GM21717 (cell line): ENCODE measurements around the gene FNDC3B.
"Not testable (repeated sequence)": the region's sequence is repeated elsewhere in the genome, so short reads cannot be mapped to it uniquely, and the experiment has no call there.

ENCODE experiments used
- ATAC-seq: cut with Tn5 transposase; IDR thresholded peaks from one replicate; pipeline ENCODE4 v1.9.1; 2021; ENCODE audit warnings: mild to moderate bottlenecking, moderate library complexity; ENCODE audit not compliant: unreplicated experiment

FNDC3B gene

DNA sequence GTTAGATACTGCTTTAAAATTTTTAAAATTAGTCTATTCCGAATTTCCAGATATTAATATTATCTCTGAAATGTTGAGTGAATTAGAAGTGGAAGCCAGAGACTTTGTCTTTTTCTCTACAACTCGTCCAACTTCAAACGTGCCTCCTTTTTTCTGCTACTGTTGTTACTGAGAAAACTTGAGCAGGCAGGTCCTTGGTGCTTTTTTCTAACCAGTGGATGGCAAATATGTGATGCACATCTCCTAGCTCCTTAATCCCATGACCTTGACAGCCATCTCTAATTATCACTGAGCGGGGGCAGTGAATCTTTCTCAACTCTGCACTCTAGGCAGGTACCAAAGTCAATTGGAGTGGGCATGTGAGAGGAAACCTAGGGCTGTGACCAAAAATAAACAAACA lies 50.7 kb downstream of the FNDC3B start:
- ATAC-seq: no peak

DNA sequence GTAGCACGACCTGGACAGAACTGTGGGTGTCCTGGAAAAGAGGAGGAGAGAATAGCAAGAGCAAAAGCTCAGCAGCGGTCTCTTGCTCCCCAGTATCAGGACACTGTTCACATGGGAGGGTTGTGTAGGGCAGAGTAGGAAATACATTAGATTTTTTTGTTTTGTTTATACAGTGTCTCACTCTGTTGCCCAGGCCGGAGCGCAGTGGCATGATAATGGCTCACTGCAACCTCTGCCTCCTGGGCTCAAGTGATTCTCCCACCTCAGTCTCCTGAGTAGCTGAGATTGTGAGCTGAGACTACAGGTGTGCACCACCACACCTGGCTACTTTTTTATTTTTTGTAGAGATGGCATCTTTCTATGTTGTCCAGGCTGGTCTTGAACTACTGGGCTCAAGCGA lies 53.3 kb downstream of the FNDC3B start:
- no peak for ATAC-seq

DNA sequence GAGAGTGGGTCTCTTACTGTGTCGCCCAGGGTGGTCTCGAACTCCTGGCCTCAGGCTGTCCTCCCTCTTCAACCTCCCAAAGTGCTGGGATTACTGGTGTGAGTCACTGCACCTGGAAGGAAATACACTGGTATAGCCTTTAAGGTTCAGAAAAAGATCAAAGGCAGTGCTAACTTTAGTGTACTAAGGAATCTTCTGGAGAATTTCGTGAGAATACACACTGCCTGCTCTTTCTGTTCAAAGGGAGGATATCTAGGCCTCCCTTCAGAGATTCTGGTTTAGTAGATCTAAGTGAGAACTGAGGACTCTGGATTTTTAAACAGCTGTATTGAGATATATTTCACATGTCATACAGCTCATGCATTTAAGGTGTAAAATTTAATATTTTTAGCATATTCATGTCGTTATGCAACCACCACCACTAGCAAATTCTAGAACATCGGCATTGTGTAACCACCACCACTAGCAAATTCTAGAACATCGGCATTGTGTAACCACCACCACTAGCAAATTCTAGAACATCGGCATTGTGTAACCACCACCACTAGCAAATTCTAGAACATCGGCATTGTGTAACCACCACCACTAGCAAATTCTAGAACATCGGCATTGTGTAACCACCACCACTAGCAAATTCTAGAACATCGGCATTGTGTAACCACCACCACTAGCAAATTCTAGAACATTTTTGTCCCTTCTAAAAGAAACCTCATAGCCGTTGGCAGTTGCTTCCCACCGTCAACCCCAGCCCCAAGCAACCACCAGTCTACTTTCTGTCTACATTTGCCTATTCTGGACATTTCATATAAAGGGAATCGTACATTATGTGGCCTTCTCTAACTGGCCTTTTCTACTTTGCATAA lies 54.4 kb downstream of the FNDC3B start:
- not testable (repeated sequence) for ATAC-seq

DNA sequence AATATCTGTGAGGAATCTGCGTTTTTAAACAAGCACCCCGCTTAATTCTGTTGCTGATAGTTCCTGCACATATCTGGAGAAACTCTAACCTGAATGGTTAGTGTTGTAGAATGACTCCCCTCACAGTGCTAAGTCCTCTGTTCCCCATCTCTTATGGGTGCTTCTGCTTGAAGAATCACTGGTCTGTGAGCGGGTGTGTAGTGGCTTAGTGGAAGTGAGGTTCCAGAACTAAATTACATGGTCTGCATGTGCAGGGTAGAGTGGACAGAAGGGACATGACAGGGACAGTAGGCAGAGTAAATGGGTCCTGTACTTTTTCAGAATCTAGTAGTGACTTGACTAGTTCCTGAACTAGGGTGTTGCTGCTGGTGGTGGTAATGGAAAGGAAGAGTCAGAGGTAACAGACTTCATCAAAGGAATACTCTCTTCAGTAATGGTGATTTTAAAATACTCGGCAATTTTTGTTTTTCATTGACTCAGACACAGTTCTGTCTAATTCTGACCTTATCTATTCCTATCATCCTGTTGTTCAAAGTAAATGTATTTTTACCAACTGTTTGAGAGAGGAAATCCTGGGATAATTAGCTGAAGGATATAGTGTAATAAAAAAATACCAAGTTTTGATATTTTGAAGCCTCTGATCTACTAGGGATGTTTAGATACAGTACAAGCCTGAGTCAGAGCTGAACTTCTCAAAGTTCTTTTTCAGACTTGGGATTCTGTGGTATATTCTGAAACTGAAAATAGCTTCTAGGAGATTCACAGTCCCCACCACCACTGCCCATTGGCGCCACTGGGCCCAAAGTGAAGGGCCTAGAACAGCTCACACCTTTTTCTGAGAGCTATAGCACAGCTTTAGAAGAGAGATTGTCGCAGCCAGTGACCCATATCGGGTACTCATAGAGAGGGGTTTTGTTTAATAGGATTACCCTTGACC lies 55.5 kb downstream of the FNDC3B start:
- peak; percentile 95 for ATAC-seq

DNA sequence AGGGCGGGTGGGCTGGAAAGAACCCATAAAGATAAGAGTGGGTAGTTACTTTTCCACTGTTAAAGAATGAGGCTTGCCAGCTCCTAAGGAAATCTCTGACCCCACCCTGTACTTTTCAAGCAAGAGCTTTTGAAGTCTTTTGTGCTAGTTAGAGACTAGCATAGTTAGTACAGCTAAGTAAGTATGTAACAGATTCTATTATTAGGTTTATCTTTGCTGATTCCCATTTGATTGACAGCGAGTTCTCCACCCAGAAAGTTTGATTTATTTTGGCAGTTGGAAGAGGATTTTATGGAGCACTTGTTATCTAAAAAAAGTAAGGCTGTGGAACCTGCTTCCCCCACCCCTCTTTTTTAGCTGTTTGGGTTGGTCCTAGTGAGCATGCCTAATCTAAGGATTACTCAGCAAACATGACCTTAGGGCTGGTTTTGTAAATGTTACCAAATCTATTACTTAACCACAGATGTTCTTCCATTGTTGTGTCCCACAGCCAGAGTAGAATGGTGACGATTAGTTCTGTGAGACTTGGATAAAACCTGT lies 57.6 kb downstream of the FNDC3B start:
- no peak for ATAC-seq

DNA sequence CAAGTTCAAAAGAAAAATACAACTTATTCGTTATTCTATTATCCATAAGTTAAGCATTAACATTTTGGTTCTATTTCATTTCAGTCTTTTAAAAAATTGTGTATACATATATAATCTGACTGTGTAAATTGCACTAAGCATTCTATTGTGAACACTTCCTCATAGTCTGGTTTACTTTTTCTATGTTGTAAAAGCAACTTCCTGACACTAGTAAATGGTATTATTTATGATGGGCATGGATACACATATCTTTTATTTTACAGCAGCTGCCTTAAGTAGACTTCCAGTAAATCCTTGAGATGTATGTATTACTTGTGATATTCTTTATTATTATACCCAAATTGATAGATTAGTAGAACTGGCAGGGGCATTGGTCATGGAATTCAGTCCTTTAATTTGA lies 58.2 kb downstream of the FNDC3B start:
- no peak for ATAC-seq

DNA sequence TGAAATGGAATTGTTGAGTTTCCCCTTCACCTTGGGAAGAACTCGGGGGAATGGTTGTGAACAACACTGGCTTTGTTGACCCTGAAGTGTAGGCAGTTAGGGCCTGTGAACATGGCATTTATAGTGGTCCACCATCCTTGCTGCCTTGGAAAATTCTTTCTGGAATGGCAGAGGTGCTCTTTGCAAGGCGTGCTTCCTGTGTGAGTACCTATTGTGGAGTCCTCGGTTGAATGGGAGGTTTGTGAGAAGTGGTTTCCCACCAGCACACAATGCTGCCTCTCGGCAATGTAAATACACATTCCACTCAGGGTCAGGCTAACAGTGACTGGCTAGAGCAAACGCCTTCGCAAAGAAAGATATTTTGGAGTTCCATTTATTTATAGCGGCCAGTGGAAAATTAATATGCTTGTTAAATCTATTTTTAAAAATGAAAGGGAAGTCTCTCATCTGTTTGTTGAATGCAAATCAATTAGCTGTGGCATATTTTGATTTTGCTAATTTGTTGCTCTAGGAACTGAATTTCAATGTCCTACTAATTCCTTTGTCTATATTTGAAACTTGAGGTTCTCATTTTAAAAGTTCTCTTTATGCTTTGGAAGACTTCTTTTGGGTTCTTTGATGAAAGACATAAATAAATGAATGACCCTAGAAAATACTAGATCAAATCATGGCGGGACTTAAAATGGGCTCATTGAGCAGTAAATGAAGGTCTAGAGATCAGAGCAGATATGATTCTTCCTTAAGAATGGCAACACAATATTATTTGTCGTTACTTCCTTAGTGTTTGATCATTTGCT lies 59.5 kb downstream of the FNDC3B start:
- ATAC-seq: no peak

DNA sequence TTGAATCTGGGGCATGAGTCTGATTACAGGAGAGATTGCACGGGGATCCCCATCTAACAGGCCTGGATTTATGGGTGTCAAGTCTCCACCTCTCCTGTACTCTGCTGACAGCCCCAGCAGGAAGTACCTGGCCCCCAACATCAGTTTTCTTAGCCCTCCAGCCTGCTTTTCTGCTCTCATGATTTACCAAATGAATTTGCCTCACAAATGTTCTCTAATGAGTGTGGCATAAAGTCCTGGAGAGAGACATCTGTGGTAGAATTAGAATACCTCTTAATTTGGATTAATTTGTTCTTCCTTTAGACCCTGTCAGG lies 60.1 kb downstream of the FNDC3B start:
- no peak for ATAC-seq

DNA sequence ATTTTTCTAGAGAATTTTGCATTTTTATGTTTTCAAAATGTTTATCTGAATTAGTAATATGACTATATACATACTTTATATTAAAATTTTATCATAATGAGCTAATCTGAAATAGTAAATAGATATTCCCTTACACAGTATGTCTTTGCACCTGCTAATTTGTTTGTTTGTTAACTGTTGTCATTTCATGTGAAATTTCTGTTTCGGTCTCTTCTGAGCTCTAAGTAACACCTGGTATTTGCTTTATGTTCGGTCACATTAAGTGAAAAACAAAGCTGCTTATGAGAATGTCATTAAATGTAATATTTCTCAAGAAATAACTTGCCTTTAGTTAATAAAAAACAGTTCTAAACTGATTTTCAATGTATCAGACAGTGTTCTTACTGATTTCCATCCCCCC lies 61.1 kb downstream of the FNDC3B start:
- ATAC-seq: no peak

DNA sequence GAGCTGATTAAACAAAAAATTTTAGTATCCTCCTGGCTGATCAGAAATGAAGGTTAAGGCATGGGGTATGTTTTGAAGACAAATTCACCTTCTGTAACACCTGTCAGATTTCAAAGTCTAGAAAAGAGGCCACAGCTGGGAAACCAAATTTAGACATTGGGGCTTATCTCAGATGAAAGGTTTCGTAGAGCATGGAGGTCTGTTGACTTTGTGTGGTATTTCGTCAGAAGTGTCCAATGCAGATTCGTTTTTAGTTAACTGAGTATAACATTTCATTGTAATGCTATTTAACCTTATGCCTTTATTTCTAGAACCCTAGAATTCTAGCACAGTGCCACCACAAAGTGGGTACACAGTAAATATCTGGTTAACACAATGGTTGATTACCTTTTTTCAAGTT lies 61.7 kb downstream of the FNDC3B start:
- ATAC-seq: peak; percentile 44

DNA sequence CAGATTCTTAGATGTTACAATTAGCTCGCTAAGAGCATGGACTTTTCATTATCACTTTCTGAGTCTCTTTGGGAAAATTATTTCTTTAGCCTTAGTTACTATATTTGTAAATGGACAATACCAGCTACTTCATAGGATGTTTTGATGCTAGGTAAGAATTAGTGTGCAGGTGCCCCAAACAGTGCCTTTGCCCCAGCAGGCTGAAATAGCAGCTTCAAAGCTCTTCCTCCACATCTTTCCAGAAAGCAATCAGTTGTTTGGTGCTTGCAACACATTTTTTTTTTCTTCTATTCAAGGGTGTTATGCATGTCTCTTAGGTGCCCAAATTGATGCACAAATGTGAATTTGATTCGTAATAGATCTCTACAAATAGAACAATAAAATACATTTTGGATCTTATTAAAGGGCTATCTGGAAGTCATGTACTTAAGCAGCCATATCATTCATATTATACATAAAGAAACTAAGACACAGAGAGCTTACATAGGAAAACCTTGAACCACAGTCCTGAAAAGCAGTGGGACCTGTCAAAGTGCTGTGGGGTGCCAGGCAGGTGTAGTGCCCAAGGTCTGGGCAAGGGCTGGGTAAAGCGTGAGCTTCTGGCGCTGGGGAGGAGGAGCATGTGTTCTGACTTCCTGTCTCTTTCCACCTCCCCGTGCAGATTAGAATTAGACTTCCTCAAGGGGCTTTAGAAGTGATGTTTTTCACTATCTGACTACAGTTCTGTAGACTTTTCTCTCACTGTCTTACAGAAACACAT lies 62.9 kb downstream of the FNDC3B start:
- peak; percentile 38 for ATAC-seq

DNA sequence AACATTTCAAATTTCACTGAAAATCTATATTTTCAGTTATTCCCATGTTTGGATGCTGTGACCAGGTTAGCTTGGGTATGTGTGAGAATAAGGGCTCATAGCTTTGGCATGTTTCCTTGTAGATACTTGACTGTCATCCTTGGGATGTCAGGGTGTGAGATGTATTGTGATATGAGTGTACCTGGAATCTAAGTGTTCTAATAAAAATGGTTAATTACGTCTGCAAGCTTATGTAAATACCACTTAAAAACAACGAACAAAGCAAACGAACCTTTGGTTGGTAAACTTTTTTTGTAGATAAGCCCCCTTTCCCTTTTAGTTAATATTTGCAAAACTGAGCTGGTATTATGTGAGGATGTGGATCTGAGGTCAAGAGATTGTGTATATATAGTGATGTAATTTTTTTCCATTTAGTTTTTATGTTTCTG lies 63.5 kb downstream of the FNDC3B start:
- no peak for ATAC-seq

DNA sequence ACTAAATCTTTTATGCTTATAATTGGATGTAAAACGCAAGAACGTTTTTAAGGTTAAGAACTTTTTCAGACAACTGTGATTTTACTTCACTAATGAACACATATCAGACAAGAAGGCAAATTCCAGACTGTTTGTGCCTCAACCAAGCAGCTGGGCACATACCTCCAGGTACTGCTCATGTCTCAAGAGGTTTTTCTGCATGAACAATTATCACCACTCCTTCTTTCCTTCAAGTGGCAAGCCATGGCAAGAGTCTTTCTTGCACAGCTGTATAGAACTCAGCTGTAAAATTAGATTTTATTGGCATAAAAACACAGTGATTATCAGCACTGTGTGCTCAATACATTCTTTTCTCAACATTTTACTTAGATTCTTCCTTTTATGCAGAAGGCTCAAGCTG lies 64.3 kb downstream of the FNDC3B start:
- no peak for ATAC-seq

DNA sequence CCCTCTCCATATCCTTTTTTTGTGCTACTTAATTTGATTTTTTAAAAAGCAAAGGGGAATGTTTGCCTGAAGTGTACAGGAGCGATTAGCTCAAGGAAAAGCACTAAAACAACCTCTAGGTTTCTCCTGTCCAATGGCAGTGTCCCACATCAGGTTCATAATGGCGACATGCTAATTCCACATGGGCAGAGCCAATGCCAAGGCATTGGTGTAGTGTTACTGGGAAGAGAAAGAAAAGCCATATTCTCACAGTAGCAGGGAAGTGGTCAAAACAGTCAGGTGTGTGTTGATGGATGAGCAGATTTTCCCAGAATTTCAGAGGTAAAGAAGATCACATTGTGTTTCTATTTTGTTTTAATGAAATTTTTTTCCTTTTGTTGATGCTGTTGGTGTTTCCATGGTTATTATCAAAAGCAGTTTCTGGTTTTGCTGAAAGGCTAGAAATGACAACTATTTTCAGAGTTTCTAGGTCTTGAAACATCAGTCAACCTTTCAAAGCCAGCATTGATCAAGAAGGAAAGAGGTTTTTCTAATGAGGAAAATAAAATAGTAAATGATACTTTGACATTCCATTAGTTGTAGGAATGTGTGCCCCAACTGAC lies 65.2 kb downstream of the FNDC3B start:
- ATAC-seq: no peak

DNA sequence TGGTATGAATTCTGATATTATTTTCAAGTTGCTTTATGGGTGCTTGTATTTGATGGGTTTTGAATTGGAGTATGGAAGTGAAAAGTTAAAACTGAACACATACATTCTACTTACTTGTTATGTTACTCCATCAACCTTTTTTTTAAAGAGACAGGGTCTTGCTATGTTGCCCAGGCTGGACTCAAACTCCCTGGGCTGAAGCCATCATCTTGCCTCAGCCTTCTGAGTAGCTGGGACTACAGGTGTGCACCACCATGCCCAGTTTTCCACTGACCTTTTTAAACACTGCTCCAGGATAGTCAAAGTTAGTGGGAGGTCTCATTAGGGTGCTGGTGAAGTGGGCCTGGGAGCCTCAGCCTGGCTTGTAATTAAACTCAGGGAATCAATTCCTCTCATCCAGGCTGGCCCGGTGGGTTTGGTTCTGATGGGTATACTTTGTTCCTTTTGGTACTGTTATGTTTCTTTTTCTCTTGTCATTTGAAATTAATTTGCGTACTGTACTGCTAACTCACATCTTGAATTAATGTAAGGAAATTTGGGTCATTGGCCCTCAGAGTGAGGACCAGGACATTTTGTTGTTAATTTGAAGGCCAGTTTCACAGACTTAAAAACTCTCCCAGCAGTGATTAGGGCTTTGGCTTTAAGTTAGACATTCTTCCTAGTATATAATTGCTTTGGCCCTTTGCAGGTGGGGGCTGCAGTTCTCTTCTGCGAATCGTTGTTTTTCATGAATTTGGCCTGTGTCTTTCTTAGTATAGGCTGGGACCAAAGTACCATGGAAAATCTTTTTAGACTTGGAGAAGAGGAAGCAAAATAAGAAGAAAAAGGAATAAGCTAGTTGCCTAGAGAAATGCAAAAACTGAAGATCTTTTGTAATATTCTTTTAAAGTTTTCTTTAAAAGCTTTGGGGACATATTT lies 66.9 kb downstream of the FNDC3B start:
- ATAC-seq: no peak

DNA sequence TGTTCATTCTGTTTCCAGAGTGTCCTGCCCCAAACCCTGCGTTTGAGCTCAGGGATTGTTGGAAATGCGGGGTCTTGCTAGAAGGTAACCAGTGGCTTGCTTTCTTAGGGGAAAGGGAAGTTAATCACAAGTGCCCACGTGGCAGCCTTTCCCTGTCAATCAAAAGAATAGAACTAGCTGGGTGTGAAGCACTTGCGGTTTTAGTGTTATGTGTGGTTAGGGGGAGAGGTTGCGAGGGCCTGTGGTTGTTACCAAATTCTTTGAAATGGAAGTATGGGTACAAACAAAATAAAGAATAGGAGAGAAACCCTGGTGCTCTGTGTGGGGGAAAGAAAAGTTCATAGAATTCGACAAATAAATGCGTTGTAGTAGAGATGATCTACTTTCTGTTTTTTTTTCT lies 67.6 kb downstream of the FNDC3B start:
- peak; percentile 56 for ATAC-seq

DNA sequence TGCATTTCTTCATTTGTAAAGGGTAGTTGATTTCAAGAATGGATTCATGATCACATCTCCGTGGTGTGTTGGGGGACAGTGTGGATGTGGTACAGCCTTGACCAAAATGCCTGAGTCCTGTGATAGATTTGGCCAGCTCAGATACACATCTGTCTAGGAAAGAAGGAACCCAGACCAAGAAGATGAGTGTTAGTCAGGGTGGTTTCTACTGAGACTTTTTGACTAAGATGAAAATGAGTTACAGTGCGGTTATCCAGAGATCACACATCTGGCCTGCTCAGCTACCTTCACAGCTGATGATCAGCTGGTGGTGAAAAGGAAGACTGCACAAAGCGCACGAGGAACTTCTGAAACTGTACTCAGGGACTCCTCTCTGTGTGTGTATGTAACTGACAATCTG lies 68.0 kb downstream of the FNDC3B start:
- peak; percentile 86 for ATAC-seq

DNA sequence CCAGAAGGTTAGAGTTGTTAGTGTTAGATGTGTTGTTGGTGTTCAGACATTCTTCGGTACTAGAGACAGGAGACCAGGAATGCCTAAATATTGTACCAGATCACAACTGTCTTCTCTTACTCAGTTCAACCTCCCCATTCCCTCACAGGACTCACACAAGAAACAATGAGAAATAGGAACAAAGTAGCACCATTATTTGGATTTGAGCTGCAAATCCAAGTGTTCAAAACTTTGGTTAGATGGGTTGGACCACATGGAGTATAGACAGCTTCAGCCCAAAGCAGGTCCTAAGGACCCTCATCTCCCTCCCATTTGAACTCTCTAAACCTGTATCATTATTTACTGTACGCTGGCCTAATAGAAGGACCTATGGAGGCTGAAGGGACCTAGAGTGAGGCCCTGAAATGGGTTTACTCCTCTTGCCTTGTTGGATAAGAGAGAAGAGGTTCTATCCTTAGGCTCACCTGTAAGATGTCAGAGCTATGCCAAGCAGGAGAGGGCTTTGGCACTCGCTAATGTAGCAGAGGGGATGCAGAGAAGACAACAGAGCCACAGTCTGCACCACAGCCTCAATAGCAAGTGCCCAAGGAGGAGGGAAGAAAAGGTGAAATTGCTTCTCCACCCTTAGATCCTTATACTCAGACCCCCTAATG lies 70.9 kb downstream of the FNDC3B start:
- no peak for ATAC-seq
